ENCODE measurements around the gene CLEC16A. TPM values are rescaled to one million over a fixed set of nuclear protein-coding genes. Genes with fewer than 3 reads are reported as not detected.

CLEC16A gene
- polyA plus RNA-seq, 4 donors: 22.9 to 24.5 (median 23.7) TPM

- no peak for DNase-seq (ENCODE audit: low read depth in 4 of 4, low spot score in 3 of 4)
Observed at GRCh38 chr16:10987361-10988163, 43.2 kb downstream of the CLEC16A start.

- DNase-seq (ENCODE audit: low read depth in 4 of 4, low spot score in 3 of 4): no peak
Observed at GRCh38 chr16:10988164-10988803, 43.9 kb downstream of the CLEC16A start.

GRCh38 chr16:10988879-10989278 lies 44.5 kb downstream of the CLEC16A start:
- no peak for DNase-seq (ENCODE audit: low read depth in 4 of 4, low spot score in 3 of 4)

- no peak for DNase-seq (ENCODE audit: low read depth in 4 of 4, low spot score in 3 of 4)
Observed at GRCh38 chr16:10989559-10989958, 45.2 kb downstream of the CLEC16A start.

- DNase-seq (ENCODE audit: low read depth in 4 of 4, low spot score in 3 of 4): no peak
Observed at GRCh38 chr16:10990378-10990777, 46.0 kb downstream of the CLEC16A start.

GRCh38 chr16:10992112-10992511 lies 47.7 kb downstream of the CLEC16A start:
- no peak for DNase-seq (ENCODE audit: low read depth in 4 of 4, low spot score in 3 of 4)

GRCh38 chr16:10992797-10993196 lies 48.4 kb downstream of the CLEC16A start:
- no peak for DNase-seq (ENCODE audit: low read depth in 4 of 4, low spot score in 3 of 4)

GRCh38 chr16:10993649-10994048 lies 49.3 kb downstream of the CLEC16A start:
- no peak for DNase-seq (ENCODE audit: low read depth in 4 of 4, low spot score in 3 of 4)

GRCh38 chr16:10994571-10994970 lies 50.2 kb downstream of the CLEC16A start:
- DNase-seq (ENCODE audit: low read depth in 4 of 4, low spot score in 3 of 4): no peak

GRCh38 chr16:10995565-10995964 lies 51.2 kb downstream of the CLEC16A start:
- DNase-seq (ENCODE audit: low read depth in 4 of 4, low spot score in 3 of 4): no peak

GRCh38 chr16:10997485-10997884 lies 53.1 kb downstream of the CLEC16A start:
- no peak for DNase-seq (ENCODE audit: low read depth in 4 of 4, low spot score in 3 of 4)

GRCh38 chr16:10999300-10999699 lies 54.9 kb downstream of the CLEC16A start:
- no peak for DNase-seq (ENCODE audit: low read depth in 4 of 4, low spot score in 3 of 4)

- no peak for DNase-seq (ENCODE audit: low read depth in 4 of 4, low spot score in 3 of 4)
Observed at GRCh38 chr16:11001611-11002010, 57.2 kb downstream of the CLEC16A start.

GRCh38 chr16:11003141-11003540 lies 58.8 kb downstream of the CLEC16A start:
- no peak for DNase-seq (ENCODE audit: low read depth in 4 of 4, low spot score in 3 of 4)

GRCh38 chr16:11004351-11004750 lies 60.0 kb downstream of the CLEC16A start:
- no peak for DNase-seq (ENCODE audit: low read depth in 4 of 4, low spot score in 3 of 4)

- DNase-seq (ENCODE audit: low read depth in 4 of 4, low spot score in 3 of 4): no peak
Observed at GRCh38 chr16:11004973-11005610, 60.7 kb downstream of the CLEC16A start.

GRCh38 chr16:11005611-11005975 lies 61.2 kb downstream of the CLEC16A start:
- no peak for DNase-seq (ENCODE audit: low read depth in 4 of 4, low spot score in 3 of 4)

- no peak for DNase-seq (ENCODE audit: low read depth in 4 of 4, low spot score in 3 of 4)
Observed at GRCh38 chr16:11006656-11007055, 62.3 kb downstream of the CLEC16A start.

- no peak for DNase-seq (ENCODE audit: low read depth in 4 of 4, low spot score in 3 of 4)
Observed at GRCh38 chr16:11007714-11008280, 63.4 kb downstream of the CLEC16A start.

GRCh38 chr16:11009027-11009755 lies 64.8 kb downstream of the CLEC16A start:
- no peak for DNase-seq (ENCODE audit: low read depth in 4 of 4, low spot score in 3 of 4)

Measured in right renal pelvis (tissue), 4 donors.